C4-2B (cell line): ENCODE measurements around the gene PARP3.

Source experiments
- ZFX ChIP-seq: fragments of 450-650 bp; IDR thresholded peaks from 2 replicates; pipeline ENCODE4 v1.6.1; 2017
- TF ChIP-seq, protein P1 (sequence below): fragments of 450-650 bp; conservative IDR thresholded peaks from 2 replicates; pipeline ENCODE4 v1.5.1; 2017; ENCODE audit warnings: mild to moderate bottlenecking

DNA sequence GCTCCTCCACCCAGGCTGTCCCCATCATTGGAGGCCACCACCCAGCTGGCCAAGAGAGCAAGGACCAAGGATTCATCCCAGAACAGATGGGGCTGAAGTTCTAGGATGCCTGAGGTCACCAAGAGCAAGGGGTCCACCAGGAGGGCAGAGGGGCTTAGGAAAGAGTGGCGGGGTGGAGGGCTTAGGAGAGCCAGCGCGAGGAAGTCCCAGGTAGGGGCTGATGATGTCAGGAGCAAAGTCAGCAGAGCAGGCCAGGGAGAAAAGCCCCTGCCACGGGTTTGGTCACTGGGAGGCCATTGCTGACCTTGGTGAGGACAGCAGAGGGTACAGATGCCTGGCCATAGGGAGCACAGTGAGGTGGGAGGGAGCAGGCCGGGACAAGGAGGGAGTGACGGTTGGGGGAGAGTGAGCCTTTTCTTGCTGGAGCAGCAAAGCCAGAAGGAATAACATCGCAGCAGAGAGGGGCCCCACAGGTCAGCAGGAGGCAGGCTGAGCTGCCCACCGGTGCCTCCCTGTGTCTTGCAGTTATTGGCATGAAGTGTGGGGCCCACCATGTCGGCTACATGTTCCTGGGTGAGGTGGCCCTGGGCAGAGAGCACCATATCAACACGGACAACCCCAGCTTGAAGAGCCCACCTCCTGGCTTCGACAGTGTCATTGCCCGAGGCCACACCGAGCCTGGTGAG is 5.2 kb downstream of the PARP3 start:
- TF ChIP-seq, protein P1, sequence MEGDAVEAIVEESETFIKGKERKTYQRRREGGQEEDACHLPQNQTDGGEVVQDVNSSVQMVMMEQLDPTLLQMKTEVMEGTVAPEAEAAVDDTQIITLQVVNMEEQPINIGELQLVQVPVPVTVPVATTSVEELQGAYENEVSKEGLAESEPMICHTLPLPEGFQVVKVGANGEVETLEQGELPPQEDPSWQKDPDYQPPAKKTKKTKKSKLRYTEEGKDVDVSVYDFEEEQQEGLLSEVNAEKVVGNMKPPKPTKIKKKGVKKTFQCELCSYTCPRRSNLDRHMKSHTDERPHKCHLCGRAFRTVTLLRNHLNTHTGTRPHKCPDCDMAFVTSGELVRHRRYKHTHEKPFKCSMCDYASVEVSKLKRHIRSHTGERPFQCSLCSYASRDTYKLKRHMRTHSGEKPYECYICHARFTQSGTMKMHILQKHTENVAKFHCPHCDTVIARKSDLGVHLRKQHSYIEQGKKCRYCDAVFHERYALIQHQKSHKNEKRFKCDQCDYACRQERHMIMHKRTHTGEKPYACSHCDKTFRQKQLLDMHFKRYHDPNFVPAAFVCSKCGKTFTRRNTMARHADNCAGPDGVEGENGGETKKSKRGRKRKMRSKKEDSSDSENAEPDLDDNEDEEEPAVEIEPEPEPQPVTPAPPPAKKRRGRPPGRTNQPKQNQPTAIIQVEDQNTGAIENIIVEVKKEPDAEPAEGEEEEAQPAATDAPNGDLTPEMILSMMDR = no peak
- no peak for TF ChIP-seq ZFX
